Psoas muscle (tissue), 8 donors: Measurements from ENCODE around the gene LRP1B. TPM values are rescaled to one million over a fixed set of nuclear protein-coding genes. Genes with fewer than 3 reads are reported as not detected.

Experiments
- ATAC-seq, 4 donors: fragments of 200-7000 bp; cut with Tn5 transposase; one replicate each; pipeline ENCODE4 v1.9.1; 2020; ENCODE audit warnings: moderate library complexity in 3 of 4, mild to moderate bottlenecking in 2 of 4
- DNase-seq, 2 donors: peaks; one replicate each; pipeline ENCODE4 v3.0.0-alpha.2; 2020
- H3K27ac ChIP-seq: fragments of 200-600 bp; one replicate; pipeline ENCODE4 v1.8.0; 2022
- H3K27me3 ChIP-seq, 3 donors: fragments of 200-600 bp in 1 of 3; one replicate each; pipeline versions ENCODE4 v1.6.1 to v1.8.0; 2013 to 2022; ENCODE audit warnings: low read length in 2 of 3, mild to moderate bottlenecking in 2 of 3, moderate library complexity in 1 of 3; ENCODE audit not compliant: insufficient read depth in 3 of 3
- H3K36me3 ChIP-seq, 2 donors: fragments of 200-600 bp in 1 of 2; one replicate each; pipeline versions ENCODE4 v1.6.1 to v1.8.0; 2013 to 2022; ENCODE audit warnings: low read depth in 1 of 2, mild to moderate bottlenecking in 1 of 2, moderate library complexity in 1 of 2; ENCODE audit not compliant: insufficient read depth in 1 of 2
- H3K4me1 ChIP-seq: fragments of 200-600 bp; one replicate; pipeline ENCODE4 v1.8.0; 2022
- H3K4me3 ChIP-seq: fragments of 200-600 bp; one replicate; pipeline ENCODE4 v1.8.0; 2022; ENCODE audit warnings: mild to moderate bottlenecking
- H3K9me3 ChIP-seq: fragments of 200-600 bp; one replicate; pipeline ENCODE4 v1.8.0; 2022
- WGBS, 3 donors: extraction: QIAGEN DNeasy Blood & Tissue Kit; methylation state at CpG; one replicate each; pipeline versions ENCODE4 v1.1.6 to v1.1.7; 2013; 5-methylcytosine and 5-hydroxymethylcytosine counted together
- intact Hi-C, 2 donors: fragments of 100-400 bp; cut with DNase I; formaldehyde crosslinking; loops; one replicate each; pipeline versions ENCODE4 v1.11.0 to v1.14.2; 2022
- polyA plus RNA-seq, 3 donors: library from polyadenylated mRNA; stranded (reverse); fragments of 200-250 nt; gene quantifications; one replicate each; pipeline ENCODE4 v1.2.3, GENCODE V29; 2013
- total RNA-seq, 4 donors: library from RNA; stranded (reverse); fragmentation: NEBNext Ultra II Directional in 2 of 4; extraction: Animal tissue kit (Norgen Biotek cat#: 25700) in 2 of 4; gene quantifications; one replicate each; pipeline versions ENCODE4 v1.2.1 to v1.2.4, GENCODE V29; 2021 to 2023
- TF ChIP-seq, protein P1 (sequence below): fragments of 200-600 bp; IDR thresholded peaks from one replicate; pipeline ENCODE4 v1.8.0; 2022; ENCODE audit warnings: antibody characterized with exemption
- donor health status: healthy with polysubstance abuse.
- donor health status: DM: no; HTN: no; CAD: no; lungs with moderate emphysema.
- donor health status: Bipolar disorder and iron deficiency.
- donor health status: healthy.
- donor health status: DM: yes; HTN: yes; CAD: no.
- donor health status: DM: no; HTN: no; CAD: no.
- donor health status: DM: no; HTN: no; CAD: no.
- donor health status: DM: yes; HTN: yes; CAD: no.

LRP1B gene
- total and polyA plus RNA-seq, 7 donors, result 0.33 to 3.3 (median 0.95) TPM

DNA sequence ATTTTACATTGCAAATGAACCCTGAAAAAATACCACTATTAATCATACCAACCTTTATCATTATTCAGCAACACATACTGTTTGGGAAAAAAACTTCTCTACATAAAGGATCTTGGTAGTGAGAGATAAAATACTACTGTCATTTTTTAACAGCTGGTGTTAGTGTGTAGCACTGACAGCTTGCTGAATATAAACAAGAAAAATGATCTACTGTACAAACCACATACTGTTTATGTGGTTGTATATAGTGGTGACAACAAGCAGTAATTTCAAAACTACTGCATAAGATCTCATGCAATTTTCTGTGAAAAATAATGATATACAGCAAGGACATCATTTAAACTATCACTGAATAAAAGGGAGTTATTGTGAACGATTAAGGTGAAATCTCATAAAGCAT, 601.2 kb downstream of the LRP1B start:
- Histone ChIP-seq H3K9me3 (no peaks in the 10 kb centered on the region), H3K36me3 (no peaks in the 10 kb centered on the region), H3K27me3 (no peaks in the 10 kb centered on the region), H3K4me1 (no peaks in the 10 kb centered on the region), H3K27ac (no peak overlapping the region), H3K4me3 (no peak overlapping the region)
- DNase-seq (no peak), ATAC-seq (no peak)
- WGBS, 3 donors, result 75 to 83% (median 76%) methylated on average over 1 of the region's 1 CpG
- intact Hi-C loops, result no loop called here
- TF ChIP-seq, protein P1, sequence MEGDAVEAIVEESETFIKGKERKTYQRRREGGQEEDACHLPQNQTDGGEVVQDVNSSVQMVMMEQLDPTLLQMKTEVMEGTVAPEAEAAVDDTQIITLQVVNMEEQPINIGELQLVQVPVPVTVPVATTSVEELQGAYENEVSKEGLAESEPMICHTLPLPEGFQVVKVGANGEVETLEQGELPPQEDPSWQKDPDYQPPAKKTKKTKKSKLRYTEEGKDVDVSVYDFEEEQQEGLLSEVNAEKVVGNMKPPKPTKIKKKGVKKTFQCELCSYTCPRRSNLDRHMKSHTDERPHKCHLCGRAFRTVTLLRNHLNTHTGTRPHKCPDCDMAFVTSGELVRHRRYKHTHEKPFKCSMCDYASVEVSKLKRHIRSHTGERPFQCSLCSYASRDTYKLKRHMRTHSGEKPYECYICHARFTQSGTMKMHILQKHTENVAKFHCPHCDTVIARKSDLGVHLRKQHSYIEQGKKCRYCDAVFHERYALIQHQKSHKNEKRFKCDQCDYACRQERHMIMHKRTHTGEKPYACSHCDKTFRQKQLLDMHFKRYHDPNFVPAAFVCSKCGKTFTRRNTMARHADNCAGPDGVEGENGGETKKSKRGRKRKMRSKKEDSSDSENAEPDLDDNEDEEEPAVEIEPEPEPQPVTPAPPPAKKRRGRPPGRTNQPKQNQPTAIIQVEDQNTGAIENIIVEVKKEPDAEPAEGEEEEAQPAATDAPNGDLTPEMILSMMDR, result no peak

DNA sequence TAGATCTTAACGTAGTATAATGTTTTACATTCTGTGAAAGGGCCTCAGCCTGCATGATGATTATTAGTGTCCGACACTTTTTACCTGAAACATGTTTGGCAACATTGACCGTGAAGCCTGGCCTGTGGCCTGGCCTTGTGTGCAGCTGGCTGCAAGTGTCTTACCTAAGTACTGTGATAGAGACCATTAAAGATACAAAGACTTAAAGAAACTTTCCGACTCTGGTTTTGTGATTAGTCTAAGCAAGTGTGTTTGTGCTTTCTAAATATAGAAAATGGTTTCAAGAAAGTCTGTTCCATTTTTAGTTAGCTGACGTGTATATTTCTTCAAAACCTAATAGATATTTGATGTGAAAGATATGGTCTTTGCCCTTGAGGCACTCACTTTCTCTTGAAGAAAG, 601.8 kb downstream of the LRP1B start:
- Histone ChIP-seq H3K4me3 (no peak overlapping the region), H3K4me1 (no peaks in the 10 kb centered on the region), H3K27ac (no peak overlapping the region), H3K9me3 (no peaks in the 10 kb centered on the region), H3K27me3 (no peaks in the 10 kb centered on the region), H3K36me3 (no peaks in the 10 kb centered on the region)
- ATAC-seq (no peak), DNase-seq (no peak)
- TF ChIP-seq, protein P1, result no peak
- intact Hi-C loops, result no loop called here
- 45 to 57% (median 50%) methylated on average over 5 of the region's 5 CpGs for WGBS, 3 donors

DNA sequence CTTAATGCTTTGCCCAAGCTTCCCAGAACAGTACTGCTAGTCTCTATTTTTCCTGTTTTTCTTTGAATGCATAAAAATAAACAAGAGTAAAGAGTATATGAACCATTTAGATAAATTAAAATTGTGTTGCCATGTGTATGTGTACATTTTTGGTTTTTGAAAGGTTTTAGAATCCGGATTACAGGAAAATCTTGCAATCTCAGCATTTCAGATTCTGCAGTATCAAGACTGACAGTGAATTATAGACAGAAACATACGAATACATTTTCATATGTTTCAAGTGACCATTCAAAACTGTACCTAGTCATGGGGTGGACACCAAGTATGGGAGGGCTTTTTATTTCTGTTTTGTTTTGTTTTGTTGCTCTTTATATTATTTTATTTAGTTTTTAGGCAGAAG, 604.1 kb downstream of the LRP1B start:
- H3K4me1 ChIP-seq, result no peaks in the 10 kb centered on the region
- H3K27ac ChIP-seq, result no peak overlapping the region
- no peak for ATAC-seq
- H3K9me3 ChIP-seq, result no peaks in the 10 kb centered on the region
- H3K36me3 ChIP-seq, result no peaks in the 10 kb centered on the region
- no peak for DNase-seq
- no peak overlapping the region for H3K4me3 ChIP-seq
- TF ChIP-seq, protein P1, result no peak
- intact Hi-C loops, result no loop called here
- H3K27me3 ChIP-seq, result no peaks in the 10 kb centered on the region
- WGBS, 3 donors, result 86 to 87% (median 87%) methylated on average over 2 of the region's 2 CpGs

DNA sequence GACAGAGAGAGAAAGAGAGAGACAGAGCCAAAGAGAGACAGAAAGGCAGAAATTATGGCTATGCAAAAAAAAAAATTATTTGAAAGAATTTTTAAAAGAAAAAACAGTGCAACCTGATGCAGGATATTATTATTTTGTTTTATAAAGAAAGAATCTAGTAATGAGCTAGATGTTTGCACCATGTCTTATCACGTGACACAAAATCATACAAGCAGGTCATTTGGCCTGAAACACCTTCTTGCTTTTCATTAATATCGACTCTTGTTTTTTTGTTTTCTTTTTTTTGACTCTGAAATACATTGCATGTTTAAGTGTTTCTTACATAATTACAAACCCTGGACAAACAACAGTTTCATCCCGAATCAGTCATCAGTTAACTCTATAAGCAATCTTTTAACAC, 606.0 kb downstream of the LRP1B start:
- TF ChIP-seq, protein P1, result no peak
- 59 to 60% (median 60%) methylated on average over 3 of the region's 3 CpGs for WGBS, 3 donors
- Histone ChIP-seq H3K27ac (no peak overlapping the region), H3K27me3 (peaks cover 0 to 2% (median 0%) of the 10 kb centered on the region in 3 donors), H3K36me3 (no peaks in the 10 kb centered on the region), H3K4me3 (no peak overlapping the region), H3K9me3 (no peaks in the 10 kb centered on the region), H3K4me1 (no peaks in the 10 kb centered on the region)
- no peak for DNase-seq
- intact Hi-C loops, result no loop called here
- no peak for ATAC-seq

DNA sequence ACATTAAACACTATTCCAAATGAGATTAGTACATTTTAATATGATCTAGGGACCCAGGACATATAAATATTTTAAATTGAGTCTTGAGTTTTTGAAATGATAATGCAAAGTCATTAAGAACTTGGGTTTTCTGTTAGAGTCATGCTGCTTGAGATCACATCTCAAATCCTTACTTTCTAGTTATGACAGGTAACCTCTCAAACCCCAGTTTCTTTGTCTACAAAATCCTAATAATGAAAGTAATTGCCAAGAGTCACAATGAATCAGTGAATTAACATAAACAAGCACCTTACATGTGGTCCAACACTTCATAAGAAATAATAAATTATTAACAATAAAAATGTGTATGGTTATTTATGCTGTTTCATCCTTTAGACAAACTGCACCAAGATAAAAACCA, 607.6 kb downstream of the LRP1B start:
- ATAC-seq, result no peak
- intact Hi-C loops, result no loop called here
- Histone ChIP-seq H3K9me3 (no peaks in the 10 kb centered on the region), H3K36me3 (no peaks in the 10 kb centered on the region), H3K27ac (no peak overlapping the region), H3K4me3 (no peak overlapping the region), H3K27me3 (peaks cover 0 to 2% (median 0%) of the 10 kb centered on the region in 3 donors), H3K4me1 (no peaks in the 10 kb centered on the region)
- no peak for DNase-seq
- TF ChIP-seq, protein P1, result no peak
